Stimulated activated CD8-positive, alpha-beta memory T cell treated with anti-CD3 and anti-CD28 coated beads, Interleukin-2, amount 100 ng/mL, for 48 hours (primary cell): Measurements from ENCODE around the gene ACYP1.

ENCODE experiments used
- DNase-seq, 2 donors: peaks; one replicate each; pipeline ENCODE4 v3.0.0-alpha.2; 2020; ENCODE audit warnings: low read depth in 2 of 2

The ACYP1 gene

DNA sequence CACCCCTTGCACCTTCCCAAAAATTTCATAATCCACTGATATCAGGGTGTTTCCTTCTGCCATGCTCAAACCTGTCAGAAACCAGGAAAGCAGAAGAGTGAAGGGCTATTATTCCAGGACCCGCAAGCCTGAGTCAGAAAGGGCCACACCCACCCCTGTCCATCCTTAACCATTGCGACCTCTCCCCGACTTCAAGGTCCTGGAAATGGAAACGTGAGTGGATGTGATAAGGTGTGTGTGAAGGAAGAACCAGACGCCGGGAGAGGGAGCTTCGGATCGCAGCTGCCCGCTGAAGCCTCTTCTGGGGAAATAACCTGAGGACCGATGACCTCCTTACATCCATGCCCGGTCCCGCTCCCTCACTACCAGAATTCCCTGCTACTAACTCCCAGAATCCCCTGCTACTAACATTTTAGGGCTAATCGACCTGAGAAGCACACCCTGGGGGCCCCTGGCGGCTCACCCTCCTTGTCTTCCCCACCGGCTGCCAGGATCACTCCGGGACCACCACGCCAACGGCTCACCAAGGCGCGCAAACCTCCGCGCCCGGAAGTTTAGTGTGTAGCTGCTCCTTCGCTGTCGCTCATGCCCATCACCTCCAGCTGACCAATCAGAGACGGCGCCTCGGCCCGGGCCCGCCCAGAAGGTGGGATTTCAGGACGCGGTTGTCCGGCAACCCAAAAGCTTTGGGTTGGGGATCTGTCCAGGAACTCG lies at the start of gene ACYP1:
Gene ACYP1, minus strand, starts transcription at position 534 of the 714 bp plus-strand sequence. Its CDS starts 471 bp downstream, at position 63.
- DNase-seq, result peak; percentile 87 to 94

DNA sequence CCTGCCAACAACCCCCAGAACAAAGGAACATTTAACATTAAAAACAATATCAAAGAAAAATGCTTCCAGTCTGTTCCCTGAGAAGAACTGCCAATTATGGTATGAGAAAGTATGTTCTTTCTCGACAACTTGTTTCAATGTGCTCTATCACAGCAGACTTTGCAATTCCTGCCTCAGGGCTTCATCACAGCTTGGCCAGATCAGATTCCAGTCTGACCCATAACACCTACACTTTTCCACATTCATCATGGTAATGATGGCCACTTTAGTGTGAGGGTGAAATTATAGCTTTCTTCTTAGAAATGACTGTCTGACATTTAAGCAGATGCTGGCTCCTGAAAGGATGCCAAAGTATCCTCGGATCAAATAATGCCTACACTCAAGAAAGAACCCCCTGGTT lies 46.1 kb upstream of the ACYP1 start:
- no peak for DNase-seq

DNA sequence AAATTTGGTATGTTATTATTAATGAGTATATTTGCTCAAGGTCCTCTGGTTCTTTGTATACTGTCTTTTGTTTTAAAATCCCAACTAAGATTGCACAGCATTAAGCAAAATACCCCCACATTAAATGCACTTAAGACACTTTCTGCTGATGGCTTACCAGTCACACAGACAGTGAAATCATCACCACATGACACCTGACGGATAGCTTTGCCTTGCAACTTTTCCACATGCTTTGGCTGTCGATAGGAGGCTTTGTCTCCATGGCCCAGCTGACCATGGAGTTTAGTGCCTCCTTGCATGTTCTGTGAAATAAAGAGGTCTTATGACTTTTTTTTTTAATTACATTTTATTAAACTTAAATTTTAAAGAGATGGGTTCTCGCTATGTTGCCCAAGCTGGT lies 43.4 kb upstream of the ACYP1 start:
- no peak for DNase-seq

DNA sequence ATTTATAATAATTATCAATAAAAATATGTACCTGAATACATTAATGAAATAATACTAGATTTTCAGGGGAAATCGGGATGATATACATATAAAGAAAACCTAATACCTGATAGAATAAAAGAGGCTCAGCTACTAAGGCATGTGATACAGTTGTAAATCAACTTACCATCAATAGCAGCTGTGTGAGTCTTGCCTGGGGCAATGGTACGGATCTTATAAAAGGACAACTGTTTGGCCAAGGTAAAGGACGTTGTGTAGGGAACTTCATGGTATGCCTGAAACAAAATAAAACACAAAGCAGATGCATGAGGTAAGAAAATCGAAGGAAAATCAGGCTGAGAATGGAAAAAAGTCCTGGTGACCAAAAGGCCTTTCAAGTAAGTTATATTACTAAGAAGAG lies 37.7 kb upstream of the ACYP1 start:
- no peak for DNase-seq

DNA sequence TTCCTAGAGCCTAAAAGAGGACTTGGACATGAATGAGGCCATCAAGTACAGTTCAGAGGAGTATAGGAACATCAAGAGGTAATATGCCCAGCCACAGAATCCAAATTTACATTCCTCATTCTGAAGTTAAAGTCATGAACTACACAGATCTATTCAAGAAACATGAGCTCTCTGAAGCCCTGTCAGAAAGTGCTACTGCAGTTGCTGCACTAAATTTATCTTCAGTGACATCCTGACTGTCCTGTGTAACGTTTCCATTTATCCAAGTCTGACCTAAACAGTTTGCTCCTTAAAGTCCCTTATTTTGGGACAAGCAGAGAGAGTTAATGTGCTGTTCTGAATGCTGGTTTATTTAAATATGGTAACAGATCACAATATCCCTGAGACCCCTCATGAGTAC lies 34.9 kb upstream of the ACYP1 start:
- no peak for DNase-seq

DNA sequence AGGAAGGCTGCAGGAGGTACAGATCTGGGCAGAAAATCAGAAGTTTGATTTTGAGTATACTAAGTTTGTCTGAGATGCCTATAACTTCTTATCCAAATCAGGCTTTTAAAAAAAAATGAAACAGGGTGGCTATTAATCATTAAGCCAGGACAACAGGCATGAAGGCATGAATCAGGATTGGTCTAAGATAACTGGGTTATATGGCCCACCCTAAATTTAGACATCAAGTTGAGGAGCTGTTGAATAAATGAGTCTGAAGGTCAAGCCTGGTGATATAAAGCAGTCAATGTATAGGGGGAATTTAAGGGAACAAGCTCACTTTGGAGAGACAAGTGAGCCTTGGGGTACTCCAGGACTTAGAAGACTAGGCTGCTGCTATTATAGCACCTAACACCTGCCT lies 34.4 kb upstream of the ACYP1 start:
- no peak for DNase-seq

DNA sequence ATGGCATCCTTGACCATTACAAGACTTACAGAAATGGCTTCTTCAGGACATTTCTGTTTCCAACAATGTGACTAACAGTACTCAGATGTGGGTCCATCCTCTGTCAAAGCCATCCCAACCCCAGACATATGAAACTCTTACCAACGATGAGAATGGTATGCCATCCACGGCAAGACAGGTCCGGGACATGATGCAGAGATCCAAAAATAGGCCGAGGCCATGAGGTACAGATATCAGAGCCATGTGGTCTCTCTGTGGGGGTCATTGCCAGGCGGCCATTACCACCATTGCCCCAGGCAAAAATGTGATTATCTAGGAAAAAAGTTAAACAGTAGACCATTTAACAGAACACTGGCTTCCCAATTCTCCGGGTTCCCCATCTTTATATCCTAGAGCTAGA lies 33.1 kb upstream of the ACYP1 start:
- no peak for DNase-seq

DNA sequence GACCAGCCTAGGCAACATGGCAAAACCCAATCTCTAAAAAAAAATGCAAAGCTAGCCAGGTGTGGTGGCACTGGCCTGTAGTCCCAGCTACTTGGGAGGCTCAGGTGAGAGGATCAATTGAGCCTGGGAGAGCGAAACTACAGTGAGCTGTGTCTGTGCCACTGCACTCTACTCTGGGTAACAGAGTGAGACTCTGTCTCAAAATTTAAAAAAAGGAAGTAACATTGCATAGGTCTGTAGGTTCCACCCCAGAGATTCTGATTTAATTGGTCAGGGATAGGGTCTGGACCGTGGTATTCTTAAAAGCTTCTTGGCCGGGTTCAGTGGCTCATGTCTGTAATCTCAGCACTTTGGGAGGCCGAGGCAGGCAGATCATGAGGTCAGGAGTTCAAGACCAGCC lies 31.9 kb upstream of the ACYP1 start:
- DNase-seq, result no peak

DNA sequence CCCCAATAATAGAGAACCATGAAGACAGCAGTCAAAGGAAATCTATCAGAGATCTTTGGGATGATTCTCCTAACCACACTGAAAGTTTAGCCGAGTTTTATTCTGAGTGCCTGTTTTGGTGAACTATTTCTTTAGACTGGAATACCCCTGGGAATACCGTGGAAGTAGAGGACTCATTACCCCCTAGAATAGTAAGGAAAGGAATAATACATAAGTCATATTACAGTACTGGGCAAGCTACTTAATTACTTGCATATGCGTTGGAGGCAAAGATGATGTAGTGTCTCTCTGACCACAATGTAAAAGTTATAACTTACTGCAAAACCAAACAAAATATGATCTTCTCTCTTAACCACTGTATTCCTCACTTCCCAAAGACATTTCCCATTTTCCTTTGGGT lies 31.1 kb upstream of the ACYP1 start:
- no peak for DNase-seq

DNA sequence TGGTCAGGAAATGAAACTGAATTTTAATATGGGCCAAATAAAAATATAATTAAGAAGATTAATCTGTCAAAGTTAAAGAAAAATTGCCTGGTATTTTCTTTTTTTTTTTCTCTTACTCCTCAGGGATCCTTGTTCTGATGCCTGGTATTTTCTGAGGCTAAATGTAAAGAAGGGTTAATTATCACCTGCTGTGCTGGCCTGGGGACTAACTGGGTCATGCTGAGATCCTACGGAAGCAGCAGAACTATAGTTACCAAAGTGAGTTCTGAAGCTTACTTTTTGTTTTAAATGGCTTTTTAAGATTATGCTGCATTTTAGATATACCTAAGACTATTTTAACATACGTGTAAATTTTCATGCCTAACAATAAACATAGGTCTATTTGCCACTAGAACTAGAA lies 28.9 kb upstream of the ACYP1 start:
- DNase-seq, result no peak

DNA sequence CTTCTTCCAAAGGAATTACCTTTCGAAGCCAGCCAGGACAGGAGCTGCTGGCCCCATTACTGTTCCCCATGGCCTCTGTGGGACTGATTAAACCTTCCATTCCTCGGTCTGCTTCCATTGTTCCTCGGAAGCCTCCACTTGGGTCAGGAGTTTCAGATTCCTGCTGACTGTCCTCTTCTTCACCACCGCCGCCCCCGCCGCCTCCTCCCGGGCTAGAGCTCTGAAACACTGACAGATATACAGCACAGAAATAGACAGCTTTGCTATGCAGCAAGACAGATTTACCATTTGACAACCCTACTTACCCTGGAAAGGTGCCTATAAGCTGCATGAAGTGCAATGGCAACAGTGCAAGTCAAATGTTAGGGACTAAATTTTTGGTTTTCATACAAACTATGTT lies 27.4 kb upstream of the ACYP1 start:
- DNase-seq, result no peak

DNA sequence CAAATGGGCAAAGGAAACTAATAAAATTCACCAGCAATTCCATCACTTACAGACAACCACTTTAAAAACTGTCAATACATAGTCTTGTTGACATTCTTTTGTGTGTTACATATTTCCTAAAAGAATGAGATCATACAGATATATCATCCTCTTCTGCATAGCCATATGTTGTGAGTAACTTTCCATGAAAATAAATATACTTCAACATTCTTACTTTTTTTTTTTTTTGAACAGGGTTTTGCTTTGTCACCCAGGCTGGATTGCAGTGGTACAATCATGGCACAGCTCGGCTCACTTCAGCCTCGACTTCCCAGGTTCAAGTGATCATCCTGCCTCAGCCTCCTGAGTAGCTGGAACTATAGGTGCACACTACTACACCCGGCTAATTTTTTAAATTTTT lies 26.5 kb upstream of the ACYP1 start:
- no peak for DNase-seq

DNA sequence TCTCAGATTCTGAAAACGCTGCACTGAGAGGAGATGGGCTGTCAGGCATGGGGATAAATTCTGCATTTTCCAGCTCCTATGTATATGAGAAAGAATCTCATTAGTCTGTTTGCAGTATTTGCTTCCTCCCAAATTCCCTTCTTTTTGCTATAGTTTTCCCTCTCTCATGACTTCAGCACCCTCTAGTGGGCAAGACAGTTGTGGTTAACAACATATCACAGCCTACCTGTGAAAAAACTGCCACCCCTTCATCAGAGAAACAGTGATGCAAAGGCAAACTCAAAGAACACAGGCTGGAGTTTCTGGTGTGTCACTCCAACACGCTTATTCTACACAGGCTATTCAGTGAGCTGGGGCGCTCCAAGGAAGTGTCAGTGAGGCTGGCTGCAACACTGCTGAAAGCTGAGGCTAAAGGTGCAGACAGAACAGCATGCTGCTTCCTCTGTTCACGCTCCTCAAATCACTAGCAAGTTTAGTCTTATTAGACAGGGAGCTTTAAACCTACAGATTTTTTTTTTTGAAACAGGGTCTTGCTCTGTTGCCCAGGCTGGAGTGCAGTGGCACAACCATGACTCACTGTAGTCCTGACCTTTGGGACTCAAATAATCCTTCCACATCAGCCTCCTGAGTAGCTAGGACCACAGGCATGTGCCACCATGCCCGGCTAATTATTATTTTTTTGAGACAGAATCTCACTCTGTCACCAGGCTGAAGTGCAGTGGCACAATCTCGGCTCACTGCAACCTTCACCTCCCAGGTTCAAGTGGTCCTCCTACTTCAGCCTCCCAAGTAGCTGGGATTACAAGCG lies 24.9 kb upstream of the ACYP1 start:
- no peak for DNase-seq

DNA sequence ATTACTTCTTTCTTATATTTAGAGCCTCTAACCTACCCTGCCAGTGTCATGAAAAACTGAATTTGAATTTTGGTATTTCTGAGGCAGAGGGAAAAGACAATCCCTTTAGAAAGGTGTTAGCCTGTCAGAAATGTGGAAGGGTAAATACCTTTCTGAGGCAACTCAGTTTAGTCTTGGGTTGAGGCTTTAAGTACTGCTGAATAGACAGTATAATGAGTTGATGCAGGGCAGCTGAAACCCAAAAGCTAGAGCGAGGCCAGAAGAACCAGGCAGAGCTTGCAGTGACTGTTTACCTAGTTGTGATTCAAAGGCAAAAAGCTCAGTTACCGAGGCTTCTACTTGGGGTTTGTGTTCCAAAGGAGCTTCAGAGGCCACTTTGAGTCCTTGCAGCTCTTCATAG lies 24.3 kb upstream of the ACYP1 start:
- no peak for DNase-seq

DNA sequence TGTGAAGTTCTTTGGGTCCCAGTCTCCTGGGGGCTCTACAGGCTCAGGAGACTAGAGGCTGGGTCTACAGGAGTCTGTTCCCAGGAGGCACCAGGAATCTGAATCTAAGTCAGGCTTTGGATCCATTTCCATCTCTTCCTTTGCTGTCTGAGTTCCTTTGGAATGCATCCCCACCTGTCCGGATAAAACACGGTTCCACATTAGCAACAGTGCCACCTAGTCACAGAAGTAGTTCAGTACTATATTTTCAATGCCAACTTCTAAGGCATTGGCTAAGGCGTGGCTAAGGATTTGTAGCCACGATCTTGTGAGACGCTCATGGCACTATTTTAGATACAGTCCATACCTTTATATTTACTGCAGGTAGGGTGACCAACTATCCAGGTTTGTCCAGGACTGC lies 20.7 kb upstream of the ACYP1 start:
- DNase-seq, result no peak

DNA sequence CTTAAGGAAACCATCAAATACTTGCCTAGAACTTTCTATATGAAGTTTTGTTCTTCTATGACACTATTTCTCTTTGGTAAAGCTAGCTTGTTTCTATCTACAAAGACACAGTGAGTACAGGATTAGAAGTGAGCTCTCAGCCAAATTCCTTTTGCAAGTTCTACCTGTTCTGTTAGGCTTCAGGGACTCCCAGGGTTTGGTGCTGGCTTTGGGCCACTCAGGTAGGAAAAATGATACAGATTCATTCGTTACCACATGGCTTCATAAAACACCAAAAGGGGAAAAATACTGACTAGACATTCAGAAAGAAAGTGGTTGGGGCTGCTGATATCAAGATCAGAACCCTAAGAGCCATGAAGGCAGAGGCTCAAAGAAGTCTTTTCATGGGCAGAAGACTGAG lies 19.4 kb upstream of the ACYP1 start:
- no peak for DNase-seq

DNA sequence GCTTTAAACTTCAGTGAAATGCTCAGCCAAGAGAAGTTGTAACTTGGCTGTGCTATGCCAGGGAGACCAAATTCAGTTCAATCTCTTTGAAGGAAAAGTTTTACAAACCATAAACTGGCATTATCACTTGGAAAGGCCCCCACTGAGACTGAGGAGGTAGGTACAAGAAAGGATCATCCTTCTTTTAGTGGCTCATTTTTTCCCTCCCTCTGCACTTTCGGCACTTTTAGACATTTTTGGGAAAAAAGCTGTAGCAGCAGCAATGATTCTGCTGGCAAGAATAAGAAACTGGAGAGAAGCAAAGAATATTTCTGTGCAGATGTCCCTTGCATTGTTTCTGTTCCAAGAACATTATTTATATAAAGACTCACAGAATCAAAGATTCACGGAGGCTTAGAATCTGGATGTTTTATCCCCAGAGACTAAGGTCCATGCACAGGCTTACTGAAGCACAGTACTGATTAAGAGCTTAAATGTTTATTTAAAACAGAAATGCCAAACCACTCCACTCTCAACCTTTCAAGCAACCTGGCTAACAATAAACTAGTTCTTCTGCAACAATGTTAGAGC lies 17.9 kb upstream of the ACYP1 start:
- DNase-seq, result no peak

DNA sequence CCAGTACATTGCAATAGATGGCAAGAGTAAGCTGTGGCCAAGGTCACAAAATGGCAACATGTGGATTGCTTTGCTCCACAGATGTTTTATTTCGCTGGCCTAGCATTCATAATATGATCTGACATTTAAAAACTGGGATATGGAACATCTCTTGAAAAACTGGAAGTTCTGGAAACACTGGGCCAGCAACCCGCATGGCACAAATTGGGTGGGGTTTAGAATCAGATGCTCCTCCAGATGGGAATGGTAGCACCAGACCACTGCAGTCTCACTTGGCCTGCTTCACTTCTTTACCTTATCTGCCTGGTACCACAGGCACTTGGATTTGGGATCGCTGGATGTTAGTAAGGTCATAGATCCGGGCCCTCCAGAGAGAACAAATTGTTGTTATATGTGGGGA lies 15.7 kb upstream of the ACYP1 start:
- no peak for DNase-seq

DNA sequence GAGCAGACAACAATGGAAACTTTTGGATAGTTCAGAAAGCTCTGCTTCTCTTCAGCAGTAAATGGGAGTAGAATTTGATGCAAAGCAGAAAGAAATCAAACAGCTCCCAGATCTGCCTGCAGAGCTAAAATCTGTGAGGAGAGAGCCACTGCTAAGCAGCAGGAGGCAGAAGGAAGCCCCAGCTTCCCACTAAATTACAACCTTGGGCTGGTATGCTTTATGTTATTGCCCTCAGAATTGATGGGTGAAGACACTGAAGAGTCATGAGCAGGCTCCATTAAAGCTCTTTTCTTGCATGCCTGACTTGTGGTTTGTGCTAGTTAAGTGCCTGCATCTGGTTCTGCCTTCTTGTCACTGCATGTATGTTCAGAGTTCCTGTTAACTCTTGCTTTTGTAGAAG lies 14.0 kb upstream of the ACYP1 start:
- DNase-seq, result no peak

DNA sequence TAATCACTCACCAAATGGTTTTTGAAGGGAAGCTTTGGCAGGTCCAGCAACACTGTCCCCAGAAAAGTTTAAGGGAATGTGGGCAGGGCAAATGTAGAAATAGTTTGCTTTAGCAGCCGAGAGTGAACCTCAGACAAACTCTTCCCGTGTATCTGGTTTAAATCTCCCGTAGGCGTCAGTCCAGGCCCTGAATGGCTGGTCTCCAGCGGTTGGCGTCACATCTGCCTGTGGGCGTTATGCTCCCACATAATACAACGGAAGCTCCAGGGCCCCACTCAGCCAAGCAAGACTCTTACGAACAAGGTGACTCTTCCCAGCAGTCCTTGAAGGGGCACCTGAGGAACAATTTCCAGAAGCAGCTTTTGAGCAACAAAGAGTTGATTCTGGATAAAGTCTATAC lies 6.6 kb upstream of the ACYP1 start:
- DNase-seq, result no peak

DNA sequence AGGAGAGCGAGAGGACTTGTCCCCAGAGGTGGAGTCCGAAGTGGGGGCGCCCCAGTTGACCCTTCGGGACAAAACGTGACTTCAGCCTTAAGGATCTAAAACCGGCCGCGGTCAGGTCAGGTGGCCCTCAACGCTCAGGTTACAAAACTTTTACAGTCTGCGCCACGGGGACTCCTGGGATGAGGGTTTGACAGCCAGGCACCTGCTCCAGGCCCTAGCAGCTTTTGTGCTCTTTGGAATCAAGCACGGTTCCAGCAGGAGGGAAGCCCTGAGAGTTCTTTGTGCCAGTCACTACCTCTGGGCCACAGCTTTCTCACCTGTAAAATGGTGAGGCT lies 6.0 kb upstream of the ACYP1 start:
- no peak for DNase-seq

DNA sequence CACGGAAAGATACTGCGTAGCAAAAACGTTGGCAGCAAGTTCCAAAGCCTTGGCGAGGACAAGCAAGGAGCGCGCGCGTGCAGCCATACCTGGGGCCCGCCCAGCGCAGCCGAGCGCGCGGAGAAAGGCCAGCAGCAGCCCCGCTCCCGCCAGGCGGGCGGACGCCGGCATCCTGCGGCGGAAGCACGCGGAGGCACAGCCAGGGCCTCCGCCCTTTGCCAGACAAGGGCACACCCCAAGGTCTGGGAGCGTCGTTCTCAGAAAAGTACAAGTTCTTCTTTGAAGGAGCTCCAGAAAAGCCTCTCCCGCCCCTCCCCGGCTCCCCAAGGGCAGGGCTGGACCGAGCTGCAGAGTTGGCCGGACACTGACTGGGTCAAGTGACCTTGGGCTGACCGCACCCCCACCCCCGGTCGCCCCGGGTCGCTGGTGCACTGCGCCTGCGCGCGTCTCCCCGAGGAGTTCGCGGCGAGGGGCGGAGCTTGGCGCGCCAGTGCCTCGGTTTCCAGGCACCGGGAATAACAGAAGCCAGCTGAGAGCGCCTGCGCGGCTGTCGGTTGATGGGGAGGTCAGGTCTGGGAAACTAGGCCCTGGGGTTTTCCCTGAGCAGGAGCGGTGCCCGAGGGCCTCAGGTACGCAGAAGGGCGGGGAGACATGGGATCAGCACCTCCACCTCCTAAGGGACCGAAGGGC lies 5.4 kb upstream of the ACYP1 start, which contains the start of gene ZC2HC1C:
Gene ZC2HC1C, plus strand, starts transcription at position 521 of the 690 bp plus-strand sequence. CDS start 933 bp downstream, outside the sequence.
- peak; percentile 69 to 70 for DNase-seq
